GM11168 (cell line): ENCODE data around the gene EHMT1.
"Not testable (repeated sequence)": the region's sequence is repeated elsewhere in the genome, so short reads cannot be mapped to it uniquely, and the experiment has no call there.

Experiments
- in situ Hi-C: fragments of 300-500 bp; cut with MboI; formaldehyde crosslinking; loops from one replicate; pipeline ENCODE4 v1.12.0; 2022; ENCODE audit warnings: low sequenced_read_pairs; ENCODE audit not compliant: unreplicated experiment

Gene EHMT1

GRCh38 chr9:137875354-137875753 is 256.5 kb downstream of the EHMT1 start:
- in situ Hi-C loops = no loop called here

GRCh38 chr9:137875846-137876245 is 257.0 kb downstream of the EHMT1 start:
- in situ Hi-C loops = no loop called here

- in situ Hi-C loops = no loop called here
Measured at GRCh38 chr9:137876269-137876668, 257.5 kb downstream of the EHMT1 start.

- in situ Hi-C loops = no loop called here
Measured at GRCh38 chr9:137876781-137877386, 258.1 kb downstream of the EHMT1 start.

- in situ Hi-C loops = not testable (repeated sequence)
Measured at GRCh38 chr9:137877506-137878122, 258.8 kb downstream of the EHMT1 start, which contains the start of gene CACNA1B. TSS of gene CACNA1B (plus strand) at chr9:137877782. CDS start at chr9:137877934, 152 bp downstream.

GRCh38 chr9:137878146-137878941 is 259.5 kb downstream of the EHMT1 start:
- in situ Hi-C loops = no loop called here

GRCh38 chr9:137879052-137879451 is 260.2 kb downstream of the EHMT1 start:
- in situ Hi-C loops = no loop called here

- in situ Hi-C loops = no loop called here
Measured at GRCh38 chr9:137879566-137880150, 260.9 kb downstream of the EHMT1 start.

- in situ Hi-C loops = no loop called here
Measured at GRCh38 chr9:137880160-137880975, 261.6 kb downstream of the EHMT1 start.

GRCh38 chr9:137880976-137881530 is 262.2 kb downstream of the EHMT1 start:
- in situ Hi-C loops = no loop called here

- in situ Hi-C loops = no loop called here
Measured at GRCh38 chr9:137881591-137882505, 263.0 kb downstream of the EHMT1 start.

GRCh38 chr9:137882506-137882821 is 263.7 kb downstream of the EHMT1 start:
- in situ Hi-C loops = no loop called here

GRCh38 chr9:137883977-137884376 is 265.2 kb downstream of the EHMT1 start:
- in situ Hi-C loops = not testable (repeated sequence)

- in situ Hi-C loops = not testable (repeated sequence)
Measured at GRCh38 chr9:137884547-137884946, 265.7 kb downstream of the EHMT1 start.

- in situ Hi-C loops = not testable (repeated sequence)
Measured at GRCh38 chr9:137885121-137885520, 266.3 kb downstream of the EHMT1 start.
